Brain pericyte (primary cell): ENCODE results near the gene ANO3.

Experiments
- DNase-seq: peaks from one replicate; pipeline ENCODE4 v3.0.0-alpha.2; 2012; ENCODE audit warnings: low read depth, low spot score

Gene ANO3

DNA sequence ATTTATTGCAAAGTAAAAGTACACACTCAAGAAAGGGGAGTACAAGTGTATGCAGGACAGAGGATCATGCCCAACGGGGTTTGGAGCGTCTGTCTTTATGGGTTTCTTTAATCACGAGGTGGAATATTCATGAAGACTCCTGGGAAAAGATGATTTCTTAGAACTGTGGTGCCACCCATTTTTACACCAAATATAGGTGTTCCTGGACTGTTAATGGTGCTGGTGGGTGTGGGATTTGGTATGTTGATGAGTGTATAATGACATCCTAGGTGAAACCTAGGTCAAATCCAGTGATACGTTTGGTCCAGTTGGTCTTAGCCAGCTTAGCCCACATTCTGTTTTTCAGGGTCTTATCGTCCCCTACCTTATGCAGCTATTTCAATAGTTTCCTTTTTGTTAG is 21.1 kb downstream of the ANO3 start:
- no peak for DNase-seq

DNA sequence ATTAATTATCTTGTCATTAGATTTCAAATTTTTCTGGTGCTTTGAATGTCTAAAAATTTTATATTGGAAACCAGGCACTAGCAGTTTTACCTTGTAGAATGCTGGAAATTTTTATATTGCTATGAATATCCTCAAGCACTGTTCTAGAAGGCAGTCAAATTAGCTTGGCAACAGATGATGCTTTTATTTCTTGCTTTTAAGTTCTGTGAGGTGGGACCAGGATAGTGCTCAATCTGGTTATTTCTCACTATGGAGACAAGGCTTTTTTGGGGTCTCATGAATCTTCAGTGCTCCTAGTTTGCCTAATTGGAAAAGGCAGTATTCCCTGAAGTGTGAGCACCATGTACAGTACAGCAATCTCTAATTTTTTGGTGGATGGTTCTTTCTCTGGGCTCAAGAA is 27.1 kb downstream of the ANO3 start:
- DNase-seq, result no peak

DNA sequence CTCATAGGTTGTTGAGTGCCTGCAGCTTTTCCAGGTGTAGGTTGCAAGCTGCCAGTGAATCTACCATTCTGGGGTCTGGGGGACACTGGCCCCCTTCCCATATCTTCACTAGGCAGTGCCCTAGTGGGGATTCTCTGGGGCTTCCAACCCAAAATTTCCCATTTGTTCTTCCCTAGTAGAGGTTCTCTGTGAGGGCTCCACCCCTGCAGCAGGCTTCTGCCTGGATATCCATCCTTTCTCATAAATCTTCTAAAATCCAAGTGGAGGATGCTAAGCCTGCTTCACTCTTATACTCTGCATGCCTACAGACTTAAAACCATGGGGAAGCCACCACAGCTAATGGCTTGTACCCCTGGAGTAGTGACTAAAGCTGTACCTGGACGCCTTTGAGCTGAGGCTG is 33.4 kb downstream of the ANO3 start:
- no peak for DNase-seq

DNA sequence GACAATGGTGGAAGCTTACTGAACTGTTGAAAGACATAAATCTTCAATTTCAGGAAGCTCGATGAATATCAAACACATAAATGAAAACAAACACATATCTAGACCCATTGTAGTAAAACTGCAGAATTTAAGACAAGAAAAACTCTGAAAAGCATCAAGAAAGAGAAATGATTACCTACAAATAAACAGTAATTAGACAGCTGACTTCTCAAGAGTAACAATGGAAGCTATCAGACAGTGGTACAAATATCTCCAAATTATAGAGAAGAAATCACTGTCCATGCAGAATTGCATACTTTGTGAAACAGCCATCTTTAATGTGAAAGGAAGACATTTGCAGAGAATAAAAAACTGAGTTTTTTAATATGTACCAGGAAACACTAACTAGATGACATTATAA is 45.7 kb downstream of the ANO3 start:
- DNase-seq, result no peak

DNA sequence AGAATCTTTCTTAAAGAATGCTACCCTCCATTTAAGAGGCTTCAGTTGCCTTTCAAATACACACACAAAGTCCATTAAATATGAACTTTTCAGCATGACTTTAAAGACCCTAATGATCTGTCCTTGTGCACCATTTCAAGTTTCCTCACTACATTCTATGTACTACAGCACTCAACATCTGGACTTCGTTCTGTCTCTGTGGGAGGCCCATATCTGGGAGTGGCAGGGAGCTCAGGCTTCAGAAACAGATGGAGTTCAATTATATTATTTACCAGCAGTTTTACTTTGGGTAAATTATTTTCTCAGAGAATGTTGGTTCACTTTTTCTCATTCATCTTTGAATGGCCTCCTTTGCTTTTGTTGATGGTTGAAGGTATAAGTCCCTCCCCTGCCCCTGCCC is 67.4 kb downstream of the ANO3 start:
- DNase-seq, result no peak

DNA sequence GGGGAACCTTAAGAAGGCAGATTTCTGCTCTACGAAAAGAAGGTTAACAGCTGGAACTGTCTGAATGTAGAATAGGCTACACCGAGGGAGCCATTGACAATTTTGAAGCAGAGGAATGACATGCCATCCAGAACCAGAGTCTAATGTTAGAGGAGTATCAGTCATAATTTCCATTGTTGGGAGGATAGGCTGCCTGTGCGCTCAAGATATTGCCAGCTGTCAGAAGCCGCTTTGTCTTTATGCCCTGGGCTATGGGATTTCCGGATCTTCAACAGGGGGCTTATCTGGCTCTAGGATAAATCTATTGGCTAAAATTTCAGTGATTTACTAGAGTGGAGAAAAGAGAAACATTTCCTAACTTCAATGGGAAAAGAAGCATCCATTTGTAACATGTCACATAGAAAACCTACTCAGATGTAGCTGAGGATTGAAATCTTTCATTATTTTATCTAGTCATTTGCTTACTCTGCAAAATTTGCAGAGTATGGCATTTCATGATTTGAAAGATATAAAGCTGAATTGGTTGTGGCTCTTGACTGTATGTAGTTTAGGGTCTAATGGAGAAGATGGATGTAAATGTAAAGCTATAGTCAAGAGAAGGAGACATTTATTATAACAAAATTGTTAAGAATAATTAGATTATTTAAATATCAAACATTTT is 78.9 kb downstream of the ANO3 start:
- no peak for DNase-seq

DNA sequence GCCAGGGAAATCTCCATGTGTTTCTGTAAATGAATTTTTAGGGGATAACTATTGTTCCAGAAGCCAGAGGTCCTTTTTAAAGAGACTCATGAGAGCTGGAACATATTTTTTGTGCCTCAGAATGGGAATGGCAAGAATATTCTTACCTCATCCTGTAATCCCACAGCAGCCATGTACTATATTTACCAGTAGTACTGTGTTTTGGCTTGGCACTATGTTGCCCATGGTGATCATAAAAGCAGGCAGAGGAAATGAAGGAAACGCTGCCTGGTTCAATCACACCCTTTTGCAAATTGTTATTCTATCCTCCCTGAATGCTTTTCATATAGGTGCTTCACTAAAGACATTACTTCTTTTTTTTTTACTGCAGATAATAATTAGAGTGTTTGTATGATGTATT is 81.0 kb downstream of the ANO3 start:
- DNase-seq, result no peak

DNA sequence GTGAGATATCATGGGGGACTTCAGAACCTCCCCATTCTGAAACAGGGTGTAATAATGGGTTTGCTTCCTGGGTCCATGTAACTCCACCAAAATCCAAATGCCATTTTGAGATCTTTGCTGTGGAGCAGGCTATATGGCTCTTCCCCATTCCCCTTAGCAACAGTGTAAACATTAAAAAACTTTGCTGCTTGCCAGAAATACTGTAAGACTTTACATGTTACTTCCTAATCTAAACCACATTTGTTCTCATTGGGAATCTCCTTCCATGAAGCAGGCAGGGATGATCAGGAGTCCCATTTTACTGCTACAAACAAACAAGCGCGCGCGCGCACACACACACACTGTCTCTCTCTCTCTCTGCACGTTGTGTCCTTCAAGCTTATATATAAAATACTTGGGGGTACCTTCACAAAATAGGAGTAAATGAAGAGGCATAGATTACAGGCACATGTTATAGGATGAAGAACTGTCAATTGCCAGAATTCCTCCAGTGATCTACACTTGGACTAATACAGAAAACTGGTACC is 86.5 kb downstream of the ANO3 start:
- no peak for DNase-seq

DNA sequence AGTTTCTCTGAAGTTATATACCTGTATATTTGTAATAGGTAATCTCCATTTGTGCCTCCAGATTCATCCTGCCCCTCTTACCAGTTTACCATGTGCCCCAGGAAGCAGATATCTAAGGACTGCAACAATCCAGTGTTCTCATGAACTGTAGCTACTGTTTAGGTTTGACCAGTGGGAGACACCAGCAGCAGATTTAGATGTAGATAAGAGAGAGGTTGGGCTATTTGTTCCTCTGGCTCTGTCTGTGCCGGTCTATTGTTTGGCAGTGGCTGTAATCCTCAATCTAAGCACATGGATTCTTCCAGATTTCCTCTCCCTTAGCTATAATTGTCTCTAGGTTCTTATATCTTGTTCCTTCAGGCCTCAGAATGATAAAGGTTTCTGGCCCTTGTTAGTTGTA is 88.4 kb downstream of the ANO3 start:
- no peak for DNase-seq

DNA sequence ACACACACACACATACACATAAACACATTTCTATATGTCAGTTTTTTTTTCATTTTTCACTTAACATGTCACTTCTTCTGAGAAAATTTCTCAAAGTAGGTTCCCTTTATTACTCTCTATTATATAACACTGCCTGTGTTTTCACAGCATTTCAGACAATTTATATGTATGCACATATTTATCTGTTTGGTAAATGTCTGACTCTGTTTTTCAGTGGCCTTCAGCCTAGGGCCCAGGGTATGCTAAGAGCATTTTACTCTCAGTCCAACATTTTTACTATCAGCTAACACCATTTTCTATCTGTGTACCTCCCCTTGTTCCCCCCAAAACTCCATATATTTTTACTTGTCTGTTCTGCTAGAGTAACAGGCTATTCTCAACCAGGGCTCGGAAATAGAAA is 92.3 kb downstream of the ANO3 start:
- no peak for DNase-seq

DNA sequence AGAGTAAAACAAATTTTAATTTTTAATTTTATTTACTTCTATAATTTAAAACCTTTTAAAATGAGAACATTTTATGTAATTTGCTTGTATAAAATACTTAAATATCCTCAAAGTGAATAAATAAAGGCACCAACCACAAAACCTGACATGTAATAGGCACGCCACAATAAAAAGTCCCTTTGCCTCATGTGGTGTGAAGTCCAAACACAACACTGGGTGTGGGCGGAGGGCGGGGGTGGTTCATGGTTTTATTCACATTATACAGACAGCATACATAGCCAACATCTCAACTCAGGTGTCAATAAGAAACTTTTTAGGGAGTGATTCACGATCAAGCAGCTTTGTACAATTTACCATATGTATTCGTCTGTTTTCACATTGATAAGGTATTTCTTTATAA is 107.9 kb downstream of the ANO3 start:
- DNase-seq, result no peak

DNA sequence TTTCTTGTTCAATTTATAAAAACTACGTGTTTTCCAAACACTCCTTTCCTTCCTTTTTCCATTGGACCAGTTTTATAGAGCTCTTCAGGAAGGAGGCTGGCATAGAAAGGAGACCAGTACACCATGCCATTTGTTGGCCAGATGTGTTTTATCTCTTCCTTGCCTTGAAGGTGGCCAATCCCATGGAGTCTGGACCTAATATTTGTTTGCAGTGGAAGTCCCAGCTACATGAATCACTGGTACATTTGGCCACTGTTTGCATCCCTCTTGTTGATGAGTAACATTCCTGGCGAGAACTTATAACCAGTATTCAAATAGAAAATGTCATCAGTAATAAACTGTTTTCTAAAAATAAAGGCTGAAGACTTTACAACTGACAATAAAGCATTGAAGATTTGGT is 110.2 kb downstream of the ANO3 start:
- no peak for DNase-seq

DNA sequence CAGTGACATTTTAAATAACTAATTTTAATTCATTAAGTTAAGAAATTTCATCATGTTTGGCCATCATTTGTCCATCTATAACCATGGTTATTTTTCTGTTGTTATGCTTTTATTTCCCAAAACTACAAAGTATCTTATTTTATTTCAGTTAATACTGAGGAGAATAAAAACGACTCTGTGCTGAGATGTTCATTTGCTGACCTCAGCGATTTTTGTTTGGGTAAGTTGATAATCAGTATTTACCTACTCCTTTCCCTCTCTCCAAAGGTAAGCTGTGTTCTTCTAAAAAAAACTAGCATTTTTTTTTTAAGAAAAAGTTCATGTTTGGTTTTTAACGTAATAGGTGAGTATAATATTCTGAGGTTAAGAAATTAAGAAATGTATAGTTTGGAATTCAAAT is 111.7 kb downstream of the ANO3 start:
- DNase-seq, result no peak

DNA sequence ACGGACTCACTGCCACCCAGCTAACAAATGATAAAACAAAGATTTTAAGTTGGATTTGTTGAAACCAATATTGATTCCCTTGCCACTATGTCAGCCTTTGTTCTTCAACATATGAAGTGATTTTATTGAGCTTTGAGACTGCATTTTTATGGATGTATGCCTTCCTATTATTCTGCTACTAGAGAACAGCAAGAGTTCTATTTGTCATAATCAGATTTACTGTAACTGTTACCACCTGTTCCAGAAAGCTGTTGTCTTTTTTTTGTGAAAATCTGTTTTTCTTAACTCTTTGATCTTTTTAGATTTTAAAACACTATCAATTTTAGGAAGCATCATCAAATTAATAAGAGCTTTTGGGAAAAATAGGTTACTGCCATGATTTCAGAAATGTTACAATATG is 125.7 kb downstream of the ANO3 start:
- no peak for DNase-seq

DNA sequence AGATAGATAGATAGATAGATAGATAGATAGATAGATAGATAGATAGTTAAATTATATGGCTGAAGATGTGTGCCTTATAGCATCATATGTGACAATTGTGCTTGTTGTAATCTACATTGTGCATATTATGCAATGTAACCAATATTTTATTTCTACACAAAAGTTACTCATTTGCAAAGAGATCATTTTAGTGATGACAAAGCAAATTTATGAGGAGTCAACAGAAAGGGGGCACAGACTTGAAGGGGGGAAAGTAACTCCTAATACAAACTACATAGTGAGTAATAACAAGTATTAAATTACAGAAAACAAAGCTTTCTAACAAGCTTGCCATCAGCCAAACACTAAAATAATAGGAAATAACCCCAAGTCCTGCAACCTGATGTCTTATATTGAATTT is 133.3 kb downstream of the ANO3 start:
- no peak for DNase-seq

DNA sequence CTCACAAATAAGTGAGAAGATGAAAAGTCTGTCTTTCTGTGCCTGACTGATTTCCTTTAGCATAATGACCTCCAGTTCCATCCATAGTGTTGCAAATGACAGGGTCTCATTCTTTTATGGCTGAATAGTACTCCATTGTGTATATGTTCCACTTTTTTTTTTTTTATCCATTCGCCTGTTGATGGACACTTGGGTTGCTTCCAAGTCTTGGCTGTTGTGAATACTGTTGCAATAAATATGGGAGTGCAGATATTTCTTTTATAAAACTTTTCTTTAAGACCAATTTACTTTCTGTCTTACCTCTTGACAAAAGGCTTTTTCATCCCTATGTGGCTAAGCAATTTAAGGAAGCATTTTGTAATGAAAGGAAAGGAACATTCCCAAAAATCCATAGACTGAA is 135.6 kb downstream of the ANO3 start:
- DNase-seq, result no peak

DNA sequence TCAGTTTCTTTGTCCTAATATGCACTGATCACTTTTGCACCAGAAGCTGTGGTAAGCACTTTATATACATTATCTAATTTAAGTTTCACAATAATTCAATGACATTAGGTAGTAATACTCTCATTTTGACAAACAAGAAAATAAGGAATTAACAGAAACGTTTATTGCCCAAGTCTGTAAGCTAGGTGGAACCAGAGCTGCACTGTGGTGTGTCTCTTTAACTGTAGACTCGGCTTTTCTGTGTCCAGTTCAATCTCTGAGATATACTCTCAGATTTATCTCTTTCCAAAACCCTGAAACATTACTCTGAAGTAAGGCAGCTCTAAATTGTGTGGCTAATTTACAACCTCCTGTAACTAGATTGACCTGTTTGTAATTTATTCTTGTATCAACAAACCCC is 139.1 kb downstream of the ANO3 start:
- DNase-seq, result no peak

DNA sequence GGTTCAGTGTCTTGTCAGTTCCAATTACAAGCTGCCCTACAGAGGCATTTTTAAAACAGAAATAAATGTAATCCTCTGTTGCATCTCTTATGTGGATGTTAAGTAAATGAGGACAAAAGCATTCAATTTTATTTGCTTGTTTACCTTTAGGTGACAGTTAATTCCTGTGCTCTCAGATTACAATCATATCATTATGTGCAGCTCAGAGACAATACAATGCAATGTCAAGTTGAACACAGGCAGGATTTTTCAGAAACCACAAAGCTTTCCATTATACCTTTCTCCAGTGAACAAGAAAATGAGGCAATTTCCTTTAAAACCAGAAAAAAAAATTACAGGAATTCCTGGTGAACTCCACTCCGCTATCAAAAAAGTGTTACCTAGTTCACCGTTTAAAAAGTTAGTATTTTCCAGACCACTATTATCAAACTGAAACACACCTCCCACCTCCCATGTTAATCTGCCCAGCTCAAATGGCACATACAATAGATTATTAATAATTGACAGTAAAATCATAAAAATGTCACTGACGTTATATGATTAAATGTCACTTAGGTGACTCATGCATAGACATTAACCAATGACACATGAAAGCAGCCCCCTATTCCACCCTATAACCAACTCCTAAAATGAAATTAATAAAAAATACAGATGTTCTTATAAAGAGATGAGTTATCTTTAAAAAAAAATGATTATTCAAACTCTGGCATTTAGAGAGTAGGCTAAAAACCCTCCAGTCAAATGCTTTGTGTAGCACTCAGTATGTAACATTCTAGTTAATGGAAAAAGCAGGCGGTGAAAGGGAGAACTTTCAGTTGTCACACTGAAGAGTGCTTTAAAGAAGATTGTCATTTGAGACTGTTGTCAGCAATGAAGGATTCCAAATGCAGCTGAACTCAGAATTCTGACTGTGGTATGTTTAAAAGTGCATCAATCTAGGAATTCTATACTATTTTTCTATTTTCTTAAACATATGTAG is 141.6 kb downstream of the ANO3 start:
- DNase-seq, result no peak

DNA sequence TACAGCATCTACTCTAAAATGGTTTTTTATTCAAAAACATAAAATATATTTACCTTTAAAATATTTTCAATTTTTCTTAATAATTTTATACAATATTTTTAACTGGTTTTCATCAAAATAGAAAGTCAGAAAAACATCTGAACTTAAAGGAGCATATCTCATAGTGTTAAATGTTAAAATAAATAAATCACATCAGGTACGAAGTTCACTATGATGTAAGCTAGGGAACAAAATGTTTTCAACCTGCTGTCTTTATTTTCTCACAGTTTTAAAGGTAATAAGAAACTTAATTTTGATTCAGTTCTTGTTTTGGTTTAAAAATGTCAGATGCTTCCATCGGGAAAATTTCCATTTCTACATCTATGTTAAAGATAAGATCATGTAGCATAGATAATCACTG is 142.5 kb downstream of the ANO3 start:
- DNase-seq, result no peak

DNA sequence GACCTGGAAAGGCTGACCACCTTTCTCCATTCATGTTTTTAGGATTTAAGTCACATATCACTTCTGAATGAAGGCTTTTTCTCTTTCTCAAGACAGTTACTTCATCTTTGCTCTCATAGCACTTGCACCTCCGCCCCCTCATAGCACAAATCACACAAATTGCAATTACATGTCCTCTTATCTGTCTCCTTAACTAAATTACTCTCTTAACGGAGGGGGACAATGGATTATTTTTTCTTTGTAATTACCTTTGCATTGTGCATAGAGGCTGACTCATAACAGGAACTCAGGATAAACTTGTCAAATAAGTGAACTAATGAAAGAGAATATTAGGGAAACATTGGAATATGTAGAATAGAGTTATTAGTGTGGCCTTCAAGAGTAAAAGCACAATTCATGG is 145.5 kb downstream of the ANO3 start:
- no peak for DNase-seq

DNA sequence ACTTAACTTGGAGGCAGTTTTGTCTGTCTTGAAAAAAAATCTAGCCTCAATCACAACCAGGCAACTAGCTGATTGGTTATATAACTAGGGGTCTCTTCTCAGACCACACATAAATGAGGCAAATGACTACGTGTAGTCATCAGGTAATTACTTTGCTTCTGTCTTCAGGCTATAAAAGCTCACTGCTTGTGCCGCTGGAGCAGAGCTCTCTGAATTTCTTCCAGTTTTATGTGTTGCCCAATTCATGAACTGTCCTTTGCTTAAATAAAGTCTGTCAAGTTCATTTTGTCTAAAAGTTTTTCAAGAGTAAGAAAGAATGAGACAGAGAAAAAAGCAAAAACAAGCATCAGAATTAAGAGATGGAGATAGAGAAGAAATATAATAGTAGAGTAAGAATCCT is 146.8 kb downstream of the ANO3 start:
- no peak for DNase-seq

DNA sequence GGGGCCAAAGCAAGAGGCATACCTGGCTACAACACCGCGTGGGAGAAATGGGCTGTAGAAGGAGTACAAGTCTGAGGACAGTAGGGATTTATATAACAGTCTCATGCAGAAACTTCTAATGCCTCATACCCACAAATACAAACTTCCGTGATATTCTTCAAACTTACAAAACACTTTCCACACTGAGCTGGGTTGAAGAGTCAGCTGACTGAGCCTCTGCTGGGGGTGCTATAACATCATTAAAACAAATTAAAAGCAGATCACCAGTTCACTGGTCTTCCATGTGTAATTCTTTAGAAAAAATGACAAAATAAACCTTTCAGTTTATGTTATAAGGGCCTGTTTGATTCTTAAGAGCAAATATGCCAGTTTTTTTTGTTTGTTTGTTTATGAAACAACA is 148.1 kb downstream of the ANO3 start:
- DNase-seq, result no peak

DNA sequence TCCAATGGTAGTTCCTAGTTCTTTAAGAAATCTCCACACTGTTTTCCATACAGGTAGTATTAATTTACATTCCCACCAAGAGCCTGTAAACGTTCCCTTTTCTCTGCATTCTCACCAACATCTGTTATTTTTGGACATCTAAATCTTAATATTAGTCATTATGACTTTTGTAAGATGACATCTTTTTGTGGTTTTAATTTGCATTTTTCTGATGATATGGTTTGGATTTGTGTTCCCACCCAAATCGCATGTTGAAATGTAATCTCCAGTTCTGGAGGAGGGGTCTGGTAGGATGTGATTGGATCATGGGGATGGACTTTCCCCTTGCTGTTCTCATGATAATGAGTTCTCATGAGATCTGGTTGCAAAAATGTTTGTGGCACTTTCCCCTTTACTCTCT is 151.2 kb downstream of the ANO3 start:
- DNase-seq, result no peak
